Measurements from ENCODE around the gene KRTAP10-10.

DNA sequence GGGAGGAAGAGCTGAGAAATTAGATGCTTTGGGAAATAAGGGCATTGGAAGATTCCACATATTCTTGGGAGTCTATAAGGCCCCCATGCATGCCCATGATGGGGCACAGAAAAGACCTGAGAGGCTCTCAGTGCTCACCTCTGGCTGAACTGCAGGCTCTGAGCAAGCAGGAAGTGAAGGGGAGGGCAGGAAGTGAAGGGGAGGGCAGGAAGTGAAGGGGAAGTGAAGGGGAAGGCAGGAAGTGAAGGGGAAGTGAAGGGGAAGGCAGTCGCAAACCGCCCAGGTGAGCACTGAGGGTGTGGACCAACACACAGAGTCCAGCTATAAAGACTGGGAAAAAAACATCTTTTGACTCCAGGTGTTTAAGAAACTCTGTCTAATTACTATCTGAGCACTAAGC, 6.7 kb upstream of the KRTAP10-10 start:
- TF ChIP-seq, protein P1, sequence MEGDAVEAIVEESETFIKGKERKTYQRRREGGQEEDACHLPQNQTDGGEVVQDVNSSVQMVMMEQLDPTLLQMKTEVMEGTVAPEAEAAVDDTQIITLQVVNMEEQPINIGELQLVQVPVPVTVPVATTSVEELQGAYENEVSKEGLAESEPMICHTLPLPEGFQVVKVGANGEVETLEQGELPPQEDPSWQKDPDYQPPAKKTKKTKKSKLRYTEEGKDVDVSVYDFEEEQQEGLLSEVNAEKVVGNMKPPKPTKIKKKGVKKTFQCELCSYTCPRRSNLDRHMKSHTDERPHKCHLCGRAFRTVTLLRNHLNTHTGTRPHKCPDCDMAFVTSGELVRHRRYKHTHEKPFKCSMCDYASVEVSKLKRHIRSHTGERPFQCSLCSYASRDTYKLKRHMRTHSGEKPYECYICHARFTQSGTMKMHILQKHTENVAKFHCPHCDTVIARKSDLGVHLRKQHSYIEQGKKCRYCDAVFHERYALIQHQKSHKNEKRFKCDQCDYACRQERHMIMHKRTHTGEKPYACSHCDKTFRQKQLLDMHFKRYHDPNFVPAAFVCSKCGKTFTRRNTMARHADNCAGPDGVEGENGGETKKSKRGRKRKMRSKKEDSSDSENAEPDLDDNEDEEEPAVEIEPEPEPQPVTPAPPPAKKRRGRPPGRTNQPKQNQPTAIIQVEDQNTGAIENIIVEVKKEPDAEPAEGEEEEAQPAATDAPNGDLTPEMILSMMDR (IDR thresholded peaks at IDR 0.05 in 4 of 5, conservative IDR thresholded peaks at IDR 0.05 in 1 of 5), result no peak
- no peak for TF ChIP-seq POLR2A (IDR thresholded peaks at IDR 0.05)
